Dendritic cell treated with granulocyte-macrophage colony-stimulating factor and Interleukin-4, amounts not matched to agents 40 ng/mL and 50 ng/mL, for 4 days (primary cell): ENCODE measurements around the gene GPX5.
"Not testable (repeated sequence)": the region's sequence is repeated elsewhere in the genome, so short reads cannot be mapped to it uniquely, and the experiment has no call there.

Source experiments
- H3K27ac Mint-ChIP-seq: one replicate; pipeline ENCODE4 v1.8.0; 2022; ENCODE audit warnings: mild to moderate bottlenecking, mixed read lengths
- H3K27me3 Mint-ChIP-seq: one replicate; pipeline ENCODE4 v1.8.0; 2022; ENCODE audit warnings: mild to moderate bottlenecking, mixed read lengths
- H3K36me3 Mint-ChIP-seq: one replicate; pipeline ENCODE4 v1.8.0; 2022; ENCODE audit warnings: low read depth, mixed read lengths
- H3K4me1 Mint-ChIP-seq: one replicate; pipeline ENCODE4 v1.8.0; 2022; ENCODE audit warnings: low read depth, mixed read lengths
- H3K4me3 Mint-ChIP-seq: one replicate; pipeline ENCODE4 v1.8.0; 2022; ENCODE audit warnings: mild to moderate bottlenecking, moderate library complexity, mixed read lengths
- H3K9me3 Mint-ChIP-seq: one replicate; pipeline ENCODE4 v1.8.0; 2022; ENCODE audit warnings: mixed read lengths
- intact Hi-C: fragments of 100-400 bp; cut with micrococcal nuclease; formaldehyde crosslinking; loops from one replicate; pipeline ENCODE4 v1.15.0; 2022

The GPX5 gene

DNA sequence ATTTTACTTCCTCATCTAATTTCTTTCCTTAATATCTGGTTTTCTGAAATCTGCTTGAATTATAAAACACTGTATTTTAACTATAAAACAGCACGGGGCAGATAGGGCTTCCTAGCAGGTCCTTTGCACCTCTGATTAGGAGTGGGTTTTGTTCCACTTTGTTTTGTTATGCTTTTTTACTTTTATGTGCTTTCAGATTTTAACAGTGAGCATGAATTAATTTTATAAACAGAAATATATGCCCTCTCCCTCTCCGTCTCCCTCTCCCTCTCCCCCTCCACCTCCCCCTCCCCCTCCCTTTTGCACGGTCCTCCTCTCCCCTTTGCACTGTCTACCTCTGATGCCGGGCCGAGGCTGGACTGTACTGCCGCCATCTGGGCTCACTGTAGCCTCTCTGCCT lies 24.4 kb upstream of the GPX5 start:
- Mint-ChIP-seq H3K27ac (no peak overlapping the region), H3K36me3 (no peaks in the 10 kb centered on the region), H3K4me1 (no peaks in the 10 kb centered on the region), H3K9me3 (no peaks in the 10 kb centered on the region), H3K27me3 (peaks cover 2% of the 10 kb centered on the region), H3K4me3 (no peak overlapping the region)
- intact Hi-C loops = no loop called here

- H3K4me3 Mint-ChIP-seq, H3K4me1 Mint-ChIP-seq, H3K27me3 Mint-ChIP-seq, intact Hi-C loops, H3K9me3 Mint-ChIP-seq, H3K36me3 Mint-ChIP-seq, H3K27ac Mint-ChIP-seq: not testable (repeated sequence)
These were observed 23.5 kb upstream of the GPX5 start for GRCh38 chr6:28502136-28502535.

- H3K9me3 Mint-ChIP-seq, intact Hi-C loops, H3K36me3 Mint-ChIP-seq, H3K4me3 Mint-ChIP-seq, H3K4me1 Mint-ChIP-seq, H3K27me3 Mint-ChIP-seq, H3K27ac Mint-ChIP-seq: not testable (repeated sequence)
These were observed 22.9 kb upstream of the GPX5 start for GRCh38 chr6:28502709-28503305.

DNA sequence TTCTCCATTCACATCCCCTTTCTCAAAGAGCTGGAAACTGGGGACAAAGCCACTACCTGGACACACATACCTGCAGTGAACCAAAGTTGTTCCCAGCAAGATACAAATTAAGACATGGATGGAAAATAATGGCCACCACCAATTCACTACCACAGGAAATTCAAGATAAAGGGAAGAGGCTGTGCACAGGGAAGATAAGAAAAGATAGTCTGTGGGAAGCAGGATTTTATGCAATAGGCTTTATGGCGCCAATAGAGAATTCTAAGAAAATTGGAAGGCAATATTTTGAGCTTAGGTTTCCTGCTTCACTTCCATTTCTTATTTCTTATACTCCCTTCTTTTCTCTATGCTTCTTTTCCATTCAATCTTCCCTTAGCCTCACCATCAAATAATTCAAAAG lies 19.9 kb upstream of the GPX5 start:
- intact Hi-C loops = no loop called here
- H3K4me1 Mint-ChIP-seq = no peaks in the 10 kb centered on the region

DNA sequence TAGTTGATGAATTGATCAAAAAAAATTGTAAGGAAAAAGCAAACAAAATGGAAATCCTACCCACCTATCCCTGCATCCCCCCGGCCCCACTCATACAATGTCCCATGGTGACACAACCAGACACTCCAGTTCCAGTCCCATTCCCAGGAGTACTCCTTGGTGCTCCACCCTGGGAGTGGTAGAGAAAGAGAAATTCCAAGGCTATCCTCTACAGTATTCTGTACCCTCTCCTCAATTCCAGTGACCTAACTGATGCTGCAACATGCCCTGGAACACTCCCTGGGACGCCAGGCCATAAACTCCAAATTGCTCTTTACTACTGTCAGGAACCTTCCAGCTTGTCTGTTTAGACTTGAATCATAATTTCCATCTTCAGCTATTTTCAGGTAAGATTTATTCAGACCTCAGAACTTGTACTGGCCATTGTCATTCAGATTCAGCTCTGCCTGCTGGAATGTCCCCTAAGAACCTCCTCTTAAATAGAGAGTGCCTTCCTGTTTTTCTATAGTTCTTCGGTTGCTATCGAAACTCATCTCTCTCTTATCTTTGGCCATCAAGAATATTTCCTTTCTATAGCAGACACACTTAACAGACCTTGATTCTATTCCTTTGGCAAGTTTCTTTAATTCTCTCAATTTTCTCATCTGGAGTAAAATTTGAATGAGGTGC lies 18.7 kb upstream of the GPX5 start:
- Mint-ChIP-seq H3K4me3 (no peak overlapping the region), H3K27me3 (peaks cover 5% of the 10 kb centered on the region), H3K36me3 (no peaks in the 10 kb centered on the region), H3K9me3 (peaks cover 8% of the 10 kb centered on the region), H3K4me1 (no peaks in the 10 kb centered on the region), H3K27ac (no peak overlapping the region)
- intact Hi-C loops = no loop called here

More for the DNA sequence above, 19.9 kb upstream of the GPX5 start:
- no peak overlapping the region for H3K27ac Mint-ChIP-seq
- H3K9me3 Mint-ChIP-seq = no peaks in the 10 kb centered on the region
- no peaks in the 10 kb centered on the region for H3K36me3 Mint-ChIP-seq
- H3K4me3 Mint-ChIP-seq = no peak overlapping the region
- peaks cover 5% of the 10 kb centered on the region for H3K27me3 Mint-ChIP-seq

GRCh38 chr6:28511628-28512300 lies 13.9 kb upstream of the GPX5 start:
- no peaks in the 10 kb centered on the region for H3K36me3 Mint-ChIP-seq
- H3K4me3 Mint-ChIP-seq = no peak overlapping the region
- intact Hi-C loops = no loop called here
- H3K9me3 Mint-ChIP-seq = peaks cover 8% of the 10 kb centered on the region
- no peaks in the 10 kb centered on the region for H3K4me1 Mint-ChIP-seq
- peaks cover 5% of the 10 kb centered on the region for H3K27me3 Mint-ChIP-seq
- H3K27ac Mint-ChIP-seq = no peak overlapping the region

- H3K4me3 Mint-ChIP-seq, intact Hi-C loops, H3K27me3 Mint-ChIP-seq, H3K4me1 Mint-ChIP-seq, H3K9me3 Mint-ChIP-seq, H3K27ac Mint-ChIP-seq, H3K36me3 Mint-ChIP-seq: not testable (repeated sequence)
These were observed 13.3 kb upstream of the GPX5 start for GRCh38 chr6:28512387-28512786.

- intact Hi-C loops = no loop called here
- no peaks in the 10 kb centered on the region for H3K36me3 Mint-ChIP-seq
- peaks cover 8% of the 10 kb centered on the region for H3K9me3 Mint-ChIP-seq
- H3K4me3 Mint-ChIP-seq = no peak within 1 kb of the TSS
- H3K4me1 Mint-ChIP-seq = no peaks in the 10 kb centered on the region
- no peak within 1 kb of the TSS for H3K27ac Mint-ChIP-seq
- peaks cover 8% of the 10 kb centered on the region for H3K27me3 Mint-ChIP-seq
These were observed 10.0 kb upstream of the GPX5 start, which contains the start of gene GPX6 for GRCh38 chr6:28515676-28516075. GPX6 (minus strand) TSS chr6:28515793; CDS start chr6:28515743, 50 bp downstream.

DNA sequence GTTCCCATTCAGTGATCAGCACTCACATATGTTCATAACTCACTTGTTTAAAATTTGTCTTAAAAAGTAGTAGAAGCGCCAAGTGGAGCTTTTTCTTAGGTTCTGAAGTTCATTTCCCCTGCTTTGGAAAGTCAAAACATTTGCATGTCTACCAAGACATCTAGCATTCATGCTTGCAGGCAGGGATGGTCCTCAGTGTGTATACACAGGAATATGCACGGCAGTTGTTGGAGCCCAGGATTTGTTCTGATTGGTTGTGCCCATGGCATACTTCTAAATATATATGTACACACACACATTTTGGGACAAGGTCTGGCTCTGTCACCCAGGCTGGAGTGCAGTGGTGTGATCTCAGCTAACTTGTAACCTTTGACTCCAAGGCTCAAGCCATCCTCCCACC lies 7.7 kb upstream of the GPX5 start:
- intact Hi-C loops = no loop called here
- H3K27ac Mint-ChIP-seq = no peak overlapping the region
- no peaks in the 10 kb centered on the region for H3K9me3 Mint-ChIP-seq
- no peaks in the 10 kb centered on the region for H3K36me3 Mint-ChIP-seq
- no peaks in the 10 kb centered on the region for H3K4me1 Mint-ChIP-seq
- no peak overlapping the region for H3K4me3 Mint-ChIP-seq
- H3K27me3 Mint-ChIP-seq = peaks cover 13% of the 10 kb centered on the region

GRCh38 chr6:28522594-28523240 lies 3.0 kb upstream of the GPX5 start:
- peaks cover 21% of the 10 kb centered on the region for H3K27me3 Mint-ChIP-seq
- H3K4me1 Mint-ChIP-seq = no peaks in the 10 kb centered on the region
- H3K4me3 Mint-ChIP-seq = no peak overlapping the region
- H3K36me3 Mint-ChIP-seq = no peaks in the 10 kb centered on the region
- intact Hi-C loops = no loop called here
- no peaks in the 10 kb centered on the region for H3K9me3 Mint-ChIP-seq
- no peak overlapping the region for H3K27ac Mint-ChIP-seq

GRCh38 chr6:28523241-28523622 lies 2.4 kb upstream of the GPX5 start:
- H3K36me3 Mint-ChIP-seq = no peaks in the 10 kb centered on the region
- peaks cover 21% of the 10 kb centered on the region for H3K27me3 Mint-ChIP-seq
- no peaks in the 10 kb centered on the region for H3K4me1 Mint-ChIP-seq
- no peak overlapping the region for H3K27ac Mint-ChIP-seq
- H3K9me3 Mint-ChIP-seq = no peaks in the 10 kb centered on the region
- intact Hi-C loops = no loop called here
- no peak overlapping the region for H3K4me3 Mint-ChIP-seq

DNA sequence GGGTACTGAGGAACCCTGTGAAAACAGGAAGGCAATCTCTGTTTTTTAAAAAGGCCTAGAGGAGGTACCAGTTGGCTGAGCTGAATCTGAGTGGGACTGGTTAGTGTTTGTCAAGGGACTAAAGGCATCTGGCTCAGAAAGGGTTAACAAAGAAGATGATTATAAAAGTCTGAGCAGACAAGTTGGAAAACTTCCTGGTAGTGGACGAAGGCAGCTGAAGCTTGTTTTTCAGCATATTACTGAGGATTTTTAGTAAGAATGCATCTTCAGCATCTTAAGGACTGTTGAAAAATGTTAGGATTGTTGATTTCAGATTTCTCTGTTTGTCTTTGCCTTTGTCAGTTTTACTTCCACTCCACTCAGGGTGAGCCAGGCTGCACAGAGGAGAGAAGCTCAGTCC lies 5.1 kb downstream of the GPX5 start:
- H3K36me3 Mint-ChIP-seq = no peaks in the 10 kb centered on the region
- no peak overlapping the region for H3K27ac Mint-ChIP-seq
- peaks cover 18% of the 10 kb centered on the region for H3K27me3 Mint-ChIP-seq
- no peak overlapping the region for H3K4me3 Mint-ChIP-seq
- no peaks in the 10 kb centered on the region for H3K9me3 Mint-ChIP-seq
- intact Hi-C loops = no loop called here
- no peaks in the 10 kb centered on the region for H3K4me1 Mint-ChIP-seq

GRCh38 chr6:28531479-28532128 lies 5.9 kb downstream of the GPX5 start:
- H3K9me3 Mint-ChIP-seq = no peaks in the 10 kb centered on the region
- intact Hi-C loops = no loop called here
- no peaks in the 10 kb centered on the region for H3K36me3 Mint-ChIP-seq
- no peak overlapping the region for H3K27ac Mint-ChIP-seq
- H3K4me1 Mint-ChIP-seq = no peaks in the 10 kb centered on the region
- no peak overlapping the region for H3K4me3 Mint-ChIP-seq
- H3K27me3 Mint-ChIP-seq = peaks cover 21% of the 10 kb centered on the region

DNA sequence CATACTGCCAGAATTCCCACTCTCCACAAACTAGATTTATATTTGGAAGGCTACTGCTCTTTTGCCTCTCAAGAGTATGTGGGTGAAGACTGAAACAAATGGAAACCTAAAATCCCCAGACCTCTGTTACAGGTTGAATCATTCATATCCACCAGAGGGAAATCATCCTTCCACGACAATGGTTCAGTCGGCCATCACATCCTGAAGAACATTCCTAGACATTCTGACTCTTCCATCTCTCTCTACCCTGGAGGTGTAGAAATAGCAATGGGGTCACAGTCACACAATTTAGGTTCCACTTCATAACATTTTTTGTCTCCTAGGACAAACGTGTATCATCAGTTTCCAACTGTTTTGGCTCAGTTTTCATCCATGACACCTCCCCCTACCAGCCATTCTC lies 8.6 kb downstream of the GPX5 start:
- intact Hi-C loops = no loop called here
- H3K36me3 Mint-ChIP-seq = no peaks in the 10 kb centered on the region
- H3K27ac Mint-ChIP-seq = no peak overlapping the region
- H3K9me3 Mint-ChIP-seq = no peaks in the 10 kb centered on the region
- no peaks in the 10 kb centered on the region for H3K4me1 Mint-ChIP-seq
- H3K27me3 Mint-ChIP-seq = peaks cover 45% of the 10 kb centered on the region
- H3K4me3 Mint-ChIP-seq = no peak overlapping the region
